Measurements from ENCODE around the gene CREB3L1.

DNA sequence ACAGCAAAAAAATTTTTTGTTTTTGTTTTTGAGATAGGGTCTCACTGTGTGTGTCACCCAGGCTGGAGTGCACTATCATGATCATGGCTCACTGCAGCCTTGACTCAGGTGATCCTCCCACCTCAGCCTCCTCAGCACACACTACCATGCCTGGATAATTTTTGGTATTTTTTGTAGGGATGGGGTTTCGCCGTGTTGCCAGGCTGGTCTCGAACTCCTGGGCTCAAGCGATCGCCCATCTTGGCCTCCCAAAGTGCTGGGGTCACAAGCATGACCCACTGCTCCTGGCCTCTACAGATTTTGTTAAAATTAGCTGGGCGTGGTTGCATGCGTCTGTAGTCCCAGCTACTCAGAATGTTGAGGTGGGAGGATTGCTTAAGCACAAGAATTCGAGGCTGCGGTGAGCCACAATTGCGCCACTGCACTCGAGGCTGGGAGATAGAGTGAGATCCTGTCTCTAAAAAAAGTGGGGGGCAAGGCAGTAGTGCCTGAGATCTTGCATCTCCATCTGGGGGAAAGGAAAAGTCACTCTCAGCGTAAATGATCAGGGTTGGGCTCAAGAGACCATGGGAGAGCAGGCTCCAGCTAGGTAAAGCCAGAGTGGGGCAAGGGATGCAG lies 59.2 kb downstream of the CREB3L1 start:
- TF ChIP-seq, protein P1, sequence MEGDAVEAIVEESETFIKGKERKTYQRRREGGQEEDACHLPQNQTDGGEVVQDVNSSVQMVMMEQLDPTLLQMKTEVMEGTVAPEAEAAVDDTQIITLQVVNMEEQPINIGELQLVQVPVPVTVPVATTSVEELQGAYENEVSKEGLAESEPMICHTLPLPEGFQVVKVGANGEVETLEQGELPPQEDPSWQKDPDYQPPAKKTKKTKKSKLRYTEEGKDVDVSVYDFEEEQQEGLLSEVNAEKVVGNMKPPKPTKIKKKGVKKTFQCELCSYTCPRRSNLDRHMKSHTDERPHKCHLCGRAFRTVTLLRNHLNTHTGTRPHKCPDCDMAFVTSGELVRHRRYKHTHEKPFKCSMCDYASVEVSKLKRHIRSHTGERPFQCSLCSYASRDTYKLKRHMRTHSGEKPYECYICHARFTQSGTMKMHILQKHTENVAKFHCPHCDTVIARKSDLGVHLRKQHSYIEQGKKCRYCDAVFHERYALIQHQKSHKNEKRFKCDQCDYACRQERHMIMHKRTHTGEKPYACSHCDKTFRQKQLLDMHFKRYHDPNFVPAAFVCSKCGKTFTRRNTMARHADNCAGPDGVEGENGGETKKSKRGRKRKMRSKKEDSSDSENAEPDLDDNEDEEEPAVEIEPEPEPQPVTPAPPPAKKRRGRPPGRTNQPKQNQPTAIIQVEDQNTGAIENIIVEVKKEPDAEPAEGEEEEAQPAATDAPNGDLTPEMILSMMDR (conservative IDR thresholded peaks at IDR 0.05 in 1 of 2, IDR thresholded peaks at IDR 0.05 in 1 of 2; ENCODE audit: extremely low read depth in 1 of 2, insufficient read depth in 1 of 2, low read depth in 1 of 2, low read length in 2 of 2): no peak
- no peak for TF ChIP-seq EZH2 (IDR thresholded peaks at IDR 0.05; ENCODE audit: borderline replicate concordance, low read length)

Measured in mammary epithelial cell (primary cell).